AG04450 (cell line): ENCODE data around the gene APEH. TPM values are rescaled to one million over a fixed set of nuclear protein-coding genes. Genes with fewer than 3 reads are reported as not detected.

Experiments used
- CTCF ChIA-PET: fragments of 300-600, 350-600 bp; formaldehyde crosslinking; extraction: SDS; loops from one replicate; lab custom pipeline; 2022; ENCODE audit warnings: antibody characterized with exemption, inconsistent platforms; lab: Charles Lee
- POLR2A ChIA-PET: fragments of 350-600 bp; formaldehyde crosslinking; extraction: SDS; loops from one replicate; lab custom pipeline; 2021; ENCODE audit warnings: antibody characterized with exemption, inconsistent platforms; lab: Yijun Ruan, JAX
- DNase-seq: peaks from one replicate; pipeline ENCODE4 v3.0.0-alpha.2; 2011; ENCODE audit warnings: low read depth, low spot score
- H3K27ac ChIP-seq: one replicate; pipeline ENCODE4 v1.5.1; 2012; ENCODE audit warnings: low read depth, low read length, control low read depth
- H3K27me3 ChIP-seq: one replicate; pipeline ENCODE4 v1.6.0; 2012; ENCODE audit warnings: low read length; ENCODE audit not compliant: control insufficient read depth, insufficient read depth
- H3K4me3 ChIP-seq: 2 replicates; pipeline ENCODE4 v1.5.1; 2011; ENCODE audit warnings: mild to moderate bottlenecking, low read depth, low read length, control low read depth
- H3K9me3 ChIP-seq: 2 replicates; pipeline ENCODE4 v1.5.1; 2012; ENCODE audit warnings: low read length; ENCODE audit not compliant: control insufficient read depth, insufficient read depth
- polyA plus RNA-seq: library from polyadenylated mRNA; depleted of rRNA; stranded (reverse); fragments of >200 nt; gene quantifications from 2 replicates; pipeline ENCODE4 v1.2.3, GENCODE V29; 2011
- TF ChIP-seq, protein P1 (sequence below): IDR thresholded peaks from 2 replicates; pipeline ENCODE4 v1.5.1; 2011; ENCODE audit warnings: low read depth, low read length, control low read depth, inconsistent platforms

The APEH gene
- polyA plus RNA-seq, 1 experiment, result 85.3 TPM

DNA sequence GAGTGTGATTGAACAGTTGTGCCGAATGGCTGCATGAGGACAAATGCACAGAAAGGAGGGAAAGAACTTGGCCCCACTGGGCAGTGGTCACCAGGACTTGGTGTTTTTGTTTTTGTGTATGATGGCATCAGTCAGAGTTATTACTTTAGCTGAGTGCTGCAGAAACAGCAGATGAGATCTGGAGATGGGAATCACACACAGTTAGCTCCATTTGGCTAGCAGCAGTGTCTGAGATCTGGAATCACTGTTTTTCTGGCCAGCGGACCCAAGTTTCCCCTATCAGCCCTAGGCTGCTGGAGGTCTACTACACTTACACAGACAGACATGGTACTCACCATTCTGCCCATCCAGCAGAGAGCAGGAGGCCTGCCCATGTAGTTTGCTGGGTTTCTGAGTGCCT is 45.9 kb upstream of the APEH start:
- Histone ChIP-seq H3K4me3 (no peak overlapping the region), H3K27me3 (peaks cover 28% of the 10 kb centered on the region), H3K27ac (no peak overlapping the region), H3K9me3 (peaks cover 7% of the 10 kb centered on the region)
- ChIA-PET POLR2A (no interaction called here), CTCF (interaction anchor here (0.6 to 1.2 kb wide), 2 partner anchors 21 to 44 kb away, joined by 3 to 5 read pairs; no protein-coding TSS in a partner anchor)
- TF ChIP-seq, protein P1, sequence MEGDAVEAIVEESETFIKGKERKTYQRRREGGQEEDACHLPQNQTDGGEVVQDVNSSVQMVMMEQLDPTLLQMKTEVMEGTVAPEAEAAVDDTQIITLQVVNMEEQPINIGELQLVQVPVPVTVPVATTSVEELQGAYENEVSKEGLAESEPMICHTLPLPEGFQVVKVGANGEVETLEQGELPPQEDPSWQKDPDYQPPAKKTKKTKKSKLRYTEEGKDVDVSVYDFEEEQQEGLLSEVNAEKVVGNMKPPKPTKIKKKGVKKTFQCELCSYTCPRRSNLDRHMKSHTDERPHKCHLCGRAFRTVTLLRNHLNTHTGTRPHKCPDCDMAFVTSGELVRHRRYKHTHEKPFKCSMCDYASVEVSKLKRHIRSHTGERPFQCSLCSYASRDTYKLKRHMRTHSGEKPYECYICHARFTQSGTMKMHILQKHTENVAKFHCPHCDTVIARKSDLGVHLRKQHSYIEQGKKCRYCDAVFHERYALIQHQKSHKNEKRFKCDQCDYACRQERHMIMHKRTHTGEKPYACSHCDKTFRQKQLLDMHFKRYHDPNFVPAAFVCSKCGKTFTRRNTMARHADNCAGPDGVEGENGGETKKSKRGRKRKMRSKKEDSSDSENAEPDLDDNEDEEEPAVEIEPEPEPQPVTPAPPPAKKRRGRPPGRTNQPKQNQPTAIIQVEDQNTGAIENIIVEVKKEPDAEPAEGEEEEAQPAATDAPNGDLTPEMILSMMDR, result no peak
- no peak for DNase-seq

DNA sequence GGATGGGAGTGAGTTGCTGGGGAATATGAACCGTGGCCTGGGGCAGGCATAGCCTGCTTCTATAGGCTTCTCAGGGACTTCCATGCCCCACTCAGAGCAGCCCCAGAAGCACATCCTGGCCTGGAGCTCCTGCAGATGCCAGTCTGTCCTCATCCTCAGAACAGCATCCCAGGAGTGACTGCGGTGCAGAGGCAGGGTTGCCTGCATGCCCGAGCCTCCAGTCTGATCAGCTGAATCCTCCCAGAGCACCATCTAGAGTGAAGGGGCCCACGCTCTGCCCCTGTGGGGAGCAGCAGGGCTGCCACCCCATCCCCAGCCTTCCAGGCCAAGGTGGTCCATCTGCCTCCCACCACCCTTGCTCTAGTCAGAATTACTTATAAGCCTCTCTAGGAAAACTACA is 44.7 kb upstream of the APEH start:
- Histone ChIP-seq H3K4me3 (no peak overlapping the region), H3K27ac (no peak overlapping the region), H3K27me3 (peaks cover 27% of the 10 kb centered on the region), H3K9me3 (peaks cover 7% of the 10 kb centered on the region)
- POLR2A ChIA-PET, result no interaction called here
- no peak for DNase-seq
- CTCF ChIA-PET, result no interaction called here
- TF ChIP-seq, protein P1, result no peak

DNA sequence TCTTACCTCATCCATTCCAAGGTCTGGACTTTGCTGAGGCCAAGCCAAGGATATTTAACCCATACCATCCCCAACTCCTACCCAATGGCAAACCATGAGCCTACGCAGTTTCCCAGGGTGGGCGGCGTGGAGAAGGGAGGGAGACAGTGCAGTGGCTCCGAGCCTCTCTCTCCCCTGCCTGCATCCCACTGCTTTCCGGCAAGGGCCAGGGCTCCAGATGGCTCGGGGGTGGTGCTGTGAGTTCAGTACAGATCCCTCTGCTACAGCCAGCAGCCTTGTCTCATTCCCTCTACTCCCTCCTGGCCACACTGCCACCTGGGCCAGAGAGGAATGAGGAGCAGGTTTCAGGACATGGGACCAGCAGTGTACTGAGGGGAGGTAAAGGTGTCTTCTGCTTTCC is 44.3 kb upstream of the APEH start:
- Histone ChIP-seq H3K4me3 (no peak overlapping the region), H3K27ac (no peak overlapping the region), H3K27me3 (peaks cover 29% of the 10 kb centered on the region), H3K9me3 (peaks cover 7% of the 10 kb centered on the region)
- ChIA-PET CTCF (no interaction called here), POLR2A (no interaction called here)
- DNase-seq, result no peak
- TF ChIP-seq, protein P1, result no peak

DNA sequence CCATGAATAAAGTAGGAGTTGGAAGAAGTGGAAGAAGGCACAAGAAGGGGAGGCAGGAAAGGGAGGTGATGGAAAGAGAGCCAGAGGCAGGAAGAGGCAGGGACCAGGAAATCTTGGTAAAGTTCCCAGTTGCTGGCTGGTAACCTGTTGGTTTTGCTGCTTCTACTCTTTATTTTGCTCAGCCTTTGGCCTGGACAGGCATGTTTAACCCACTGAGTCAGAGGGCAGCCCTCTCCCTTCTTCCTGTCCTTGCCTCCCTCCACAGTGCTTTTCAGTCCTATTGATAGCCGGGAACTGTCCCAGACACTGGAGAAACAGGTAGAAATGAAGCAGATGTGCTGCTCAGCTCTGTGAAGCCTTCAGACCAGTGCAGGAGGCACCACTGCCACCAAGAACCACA is 43.4 kb upstream of the APEH start:
- H3K9me3 ChIP-seq, result peaks cover 7% of the 10 kb centered on the region
- TF ChIP-seq, protein P1, result no peak
- no peak for DNase-seq
- ChIA-PET POLR2A (no interaction called here), CTCF (no interaction called here)
- peaks cover 31% of the 10 kb centered on the region for H3K27me3 ChIP-seq
- H3K4me3 ChIP-seq, result no peak overlapping the region
- H3K27ac ChIP-seq, result no peak overlapping the region

DNA sequence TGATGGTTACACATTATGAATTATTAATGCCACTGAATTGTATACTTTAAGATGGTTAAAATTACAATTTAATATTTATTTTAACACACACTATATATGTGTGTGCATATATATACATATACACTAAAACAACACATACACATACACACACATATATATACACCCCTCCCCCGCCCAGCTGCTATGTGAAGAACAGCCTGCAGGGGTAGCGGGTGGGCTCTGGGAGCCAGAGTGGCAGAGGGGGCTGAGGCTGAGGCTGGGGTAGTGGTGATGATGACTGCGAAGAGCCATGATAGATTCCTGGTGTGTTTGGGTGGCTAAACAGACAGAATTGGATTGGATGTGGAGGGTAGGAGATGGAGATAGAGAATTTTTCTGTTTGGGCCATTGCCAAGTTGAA is 39.4 kb upstream of the APEH start:
- DNase-seq, result no peak
- Histone ChIP-seq H3K27ac (no peak overlapping the region), H3K4me3 (no peak overlapping the region), H3K9me3 (peaks cover 7% of the 10 kb centered on the region), H3K27me3 (peaks cover 14% of the 10 kb centered on the region)
- TF ChIP-seq, protein P1, result no peak
- ChIA-PET POLR2A (no interaction called here), CTCF (no interaction called here)
